Body of pancreas (tissue), 4 donors: ENCODE data around the gene EIF4EBP2.

ENCODE experiments used
- CTCF ChIP-seq, 7 experiments: fragments of 450-650 bp in 4 of 7; fragments of 200-600 bp in 3 of 7; sonication (generic) in 3 of 7; IDR thresholded peaks; one replicate each; pipeline ENCODE4 v1.5.1; 2016 to 2019; ENCODE audit warnings: antibody characterized with exemption in 7 of 7
- POLR2A ChIP-seq, 3 donors: fragments of 450-650 bp; IDR thresholded peaks; one replicate each; pipeline ENCODE4 v1.6.1; 2016; ENCODE audit warnings: antibody characterized with exemption in 3 of 3, mild to moderate bottlenecking in 2 of 3

DNA sequence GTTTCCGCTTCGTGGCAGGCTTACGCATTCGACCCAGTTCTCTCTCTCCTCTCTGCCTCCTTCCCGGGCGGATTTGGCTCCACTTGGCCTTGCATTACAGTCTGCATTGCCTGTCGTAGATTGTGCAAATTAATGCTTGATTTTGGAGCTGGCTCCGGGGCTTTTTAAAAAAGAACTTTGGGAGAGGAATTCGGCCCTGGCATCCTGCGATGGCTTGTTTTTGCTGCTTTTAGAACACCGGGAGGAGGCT, 767 bp downstream of the EIF4EBP2 start:
- TF ChIP-seq CTCF (IDR thresholded peaks at IDR 0.05), result no peak
- no peak for TF ChIP-seq POLR2A (IDR thresholded peaks at IDR 0.05)
